HL-60 (cell line): ENCODE data around the gene GRAMD4.
A peak's percentile ranks its signal among the peaks of the same experiment; 100 is the strongest.

ENCODE experiments used
- DNase-seq, 2 experiments: peaks; one replicate each; pipeline ENCODE4 v3.0.0-alpha.2; 2010 to 2020; ENCODE audit warnings: low read depth in 1 of 2, low spot score in 1 of 2
- H3K27ac ChIP-seq: fragments of 250-450 bp; sonication (Bioruptor Pico); replicated peaks from 2 replicates; pipeline ENCODE4 v1.5.1; 2020; ENCODE audit warnings: mild to moderate bottlenecking, moderate library complexity
- H3K27me3 ChIP-seq: fragments of 250-450 bp; sonication (Bioruptor Pico); 2 replicates; pipeline ENCODE4 v1.5.1; 2021; ENCODE audit warnings: mild to moderate bottlenecking, moderate library complexity; ENCODE audit not compliant: insufficient read depth, poor library complexity, severe bottlenecking
- H3K4me3 ChIP-seq: replicated peaks from 2 replicates; pipeline ENCODE4 v1.5.1; 2011; ENCODE audit warnings: mild to moderate bottlenecking, control low read depth, low read length; ENCODE audit not compliant: insufficient read depth
- GABPA ChIP-seq: IDR thresholded peaks from 2 replicates; pipeline ENCODE4 v1.6.1; 2012; ENCODE audit warnings: low read depth
- POLR2AphosphoS5 ChIP-seq: IDR thresholded peaks from 2 replicates; pipeline ENCODE4 v1.6.1; 2012; ENCODE audit warnings: low read depth
- SPI1 ChIP-seq: IDR thresholded peaks from 2 replicates; pipeline ENCODE4 v1.6.1; 2012; ENCODE audit warnings: low read depth, mild to moderate bottlenecking, borderline replicate concordance
- TF ChIP-seq, protein P1 (sequence below): IDR thresholded peaks from 2 replicates; pipeline ENCODE4 v1.6.1; 2012; ENCODE audit warnings: low read depth; ENCODE audit not compliant: insufficient replicate concordance
- TF ChIP-seq, protein P2 (sequence below): IDR thresholded peaks from one replicate; pipeline ENCODE4 v1.5.1; 2011; ENCODE audit warnings: low read length, control low read depth, inconsistent platforms; ENCODE audit not compliant: insufficient read depth

The GRAMD4 gene

GRCh38 chr22:46610356-46610755, 9.8 kb upstream of the GRAMD4 start:
- no peak overlapping the region for H3K4me3 ChIP-seq
- TF ChIP-seq, protein P1, sequence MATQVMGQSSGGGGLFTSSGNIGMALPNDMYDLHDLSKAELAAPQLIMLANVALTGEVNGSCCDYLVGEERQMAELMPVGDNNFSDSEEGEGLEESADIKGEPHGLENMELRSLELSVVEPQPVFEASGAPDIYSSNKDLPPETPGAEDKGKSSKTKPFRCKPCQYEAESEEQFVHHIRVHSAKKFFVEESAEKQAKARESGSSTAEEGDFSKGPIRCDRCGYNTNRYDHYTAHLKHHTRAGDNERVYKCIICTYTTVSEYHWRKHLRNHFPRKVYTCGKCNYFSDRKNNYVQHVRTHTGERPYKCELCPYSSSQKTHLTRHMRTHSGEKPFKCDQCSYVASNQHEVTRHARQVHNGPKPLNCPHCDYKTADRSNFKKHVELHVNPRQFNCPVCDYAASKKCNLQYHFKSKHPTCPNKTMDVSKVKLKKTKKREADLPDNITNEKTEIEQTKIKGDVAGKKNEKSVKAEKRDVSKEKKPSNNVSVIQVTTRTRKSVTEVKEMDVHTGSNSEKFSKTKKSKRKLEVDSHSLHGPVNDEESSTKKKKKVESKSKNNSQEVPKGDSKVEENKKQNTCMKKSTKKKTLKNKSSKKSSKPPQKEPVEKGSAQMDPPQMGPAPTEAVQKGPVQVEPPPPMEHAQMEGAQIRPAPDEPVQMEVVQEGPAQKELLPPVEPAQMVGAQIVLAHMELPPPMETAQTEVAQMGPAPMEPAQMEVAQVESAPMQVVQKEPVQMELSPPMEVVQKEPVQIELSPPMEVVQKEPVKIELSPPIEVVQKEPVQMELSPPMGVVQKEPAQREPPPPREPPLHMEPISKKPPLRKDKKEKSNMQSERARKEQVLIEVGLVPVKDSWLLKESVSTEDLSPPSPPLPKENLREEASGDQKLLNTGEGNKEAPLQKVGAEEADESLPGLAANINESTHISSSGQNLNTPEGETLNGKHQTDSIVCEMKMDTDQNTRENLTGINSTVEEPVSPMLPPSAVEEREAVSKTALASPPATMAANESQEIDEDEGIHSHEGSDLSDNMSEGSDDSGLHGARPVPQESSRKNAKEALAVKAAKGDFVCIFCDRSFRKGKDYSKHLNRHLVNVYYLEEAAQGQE: no peak
- TF ChIP-seq POLR2AphosphoS5 (no peak), GABPA (no peak), SPI1 (no peak)
- TF ChIP-seq, protein P2, sequence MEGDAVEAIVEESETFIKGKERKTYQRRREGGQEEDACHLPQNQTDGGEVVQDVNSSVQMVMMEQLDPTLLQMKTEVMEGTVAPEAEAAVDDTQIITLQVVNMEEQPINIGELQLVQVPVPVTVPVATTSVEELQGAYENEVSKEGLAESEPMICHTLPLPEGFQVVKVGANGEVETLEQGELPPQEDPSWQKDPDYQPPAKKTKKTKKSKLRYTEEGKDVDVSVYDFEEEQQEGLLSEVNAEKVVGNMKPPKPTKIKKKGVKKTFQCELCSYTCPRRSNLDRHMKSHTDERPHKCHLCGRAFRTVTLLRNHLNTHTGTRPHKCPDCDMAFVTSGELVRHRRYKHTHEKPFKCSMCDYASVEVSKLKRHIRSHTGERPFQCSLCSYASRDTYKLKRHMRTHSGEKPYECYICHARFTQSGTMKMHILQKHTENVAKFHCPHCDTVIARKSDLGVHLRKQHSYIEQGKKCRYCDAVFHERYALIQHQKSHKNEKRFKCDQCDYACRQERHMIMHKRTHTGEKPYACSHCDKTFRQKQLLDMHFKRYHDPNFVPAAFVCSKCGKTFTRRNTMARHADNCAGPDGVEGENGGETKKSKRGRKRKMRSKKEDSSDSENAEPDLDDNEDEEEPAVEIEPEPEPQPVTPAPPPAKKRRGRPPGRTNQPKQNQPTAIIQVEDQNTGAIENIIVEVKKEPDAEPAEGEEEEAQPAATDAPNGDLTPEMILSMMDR: no peak
- peak in 1 of 2 experiments; percentile 43 for DNase-seq
- no peaks in the 10 kb centered on the region for H3K27me3 ChIP-seq
- peak overlapping the region; percentile 63 for H3K27ac ChIP-seq

DNA sequence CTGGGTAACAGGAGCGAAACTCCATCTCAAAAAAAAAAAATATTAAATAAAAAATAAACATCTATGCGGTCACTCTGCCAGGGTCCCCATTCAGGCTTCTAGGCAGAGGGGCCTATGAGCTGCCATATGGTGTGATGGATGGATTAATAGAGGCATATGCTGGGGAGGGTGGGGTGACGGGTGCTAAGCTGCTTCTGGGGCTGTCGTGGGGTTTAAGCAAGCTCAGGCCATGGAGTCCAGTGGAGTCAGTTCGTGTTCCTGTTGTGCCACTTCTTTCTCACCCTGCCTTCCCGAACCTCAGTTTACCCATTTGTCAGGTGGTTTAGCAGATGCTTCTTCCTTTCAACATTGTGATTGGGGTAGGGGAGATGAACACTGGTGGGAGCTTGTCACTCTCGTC, 9.0 kb upstream of the GRAMD4 start:
- Histone ChIP-seq H3K4me3 (no peak overlapping the region), H3K27me3 (no peaks in the 10 kb centered on the region), H3K27ac (no peak overlapping the region)
- no peak for DNase-seq
- no peak for TF ChIP-seq GABPA
- TF ChIP-seq POLR2AphosphoS5: no peak
- no peak for TF ChIP-seq SPI1
- TF ChIP-seq, protein P2: no peak
- TF ChIP-seq, protein P1: no peak

DNA sequence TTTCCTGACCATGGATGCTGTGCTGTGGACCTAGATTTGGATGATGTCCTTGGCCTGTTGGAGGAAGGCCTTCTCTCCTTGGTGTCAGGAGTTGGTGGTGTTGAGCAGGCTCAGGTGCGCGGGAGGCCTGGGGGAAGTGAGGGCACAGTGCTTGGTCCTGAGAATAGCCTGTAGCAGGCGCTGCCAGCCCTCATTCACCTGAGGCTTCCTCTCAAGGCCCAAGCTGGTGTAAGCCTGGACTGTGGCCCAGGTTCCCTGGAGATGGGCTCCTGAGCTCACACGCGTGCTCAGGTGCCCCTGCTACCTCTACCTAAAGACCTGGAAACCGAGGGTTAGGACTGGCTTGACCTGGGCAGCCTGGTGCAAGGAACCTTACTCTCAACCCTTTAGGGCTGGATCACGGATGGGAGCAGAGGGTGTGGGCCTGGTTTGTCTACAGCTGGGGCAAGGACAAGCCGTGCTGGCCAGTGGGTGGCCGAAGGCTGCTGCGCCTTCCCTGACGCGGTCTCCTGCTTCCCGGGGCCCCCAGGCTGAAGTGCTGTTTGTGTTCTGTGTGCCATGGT, 7.8 kb upstream of the GRAMD4 start:
- peak in 1 of 2 experiments; percentile 34 for DNase-seq
- H3K4me3 ChIP-seq: no peak overlapping the region
- H3K27ac ChIP-seq: peak overlapping the region; percentile 83
- TF ChIP-seq SPI1: no peak
- TF ChIP-seq GABPA: no peak
- TF ChIP-seq POLR2AphosphoS5: no peak; the same call in 1 of the 2 replicates
- TF ChIP-seq, protein P1: no peak
- TF ChIP-seq, protein P2: no peak
- no peaks in the 10 kb centered on the region for H3K27me3 ChIP-seq
